NT2/D1 (cell line): ENCODE data around the gene ANKUB1.
"Not testable (repeated sequence)": the region's sequence is repeated elsewhere in the genome, so short reads cannot be mapped to it uniquely, and the experiment has no call there.

Experiments used
- SUZ12 ChIP-seq: IDR thresholded peaks from 2 replicates; pipeline ENCODE4 v1.6.1; 2011; ENCODE audit not compliant: insufficient read length, insufficient read depth; ENCODE audit errors: extremely low read depth
- YY1 ChIP-seq: IDR thresholded peaks from 2 replicates; pipeline ENCODE4 v1.6.1; 2011; ENCODE audit not compliant: insufficient read length, insufficient read depth

GRCh38 chr3:149838491-149838890 lies 46.1 kb upstream of the ANKUB1 start:
- not testable (repeated sequence) for TF ChIP-seq YY1, SUZ12
